Measurements from ENCODE around the gene SNRK.

SNRK gene

GRCh38 chr3:43309372-43310305, 23.3 kb downstream of the SNRK start:
- no peaks in the 10 kb centered on the region for H3K79me2 ChIP-seq (ENCODE audit: low read length)

GRCh38 chr3:43316783-43317460, 30.6 kb downstream of the SNRK start:
- Histone ChIP-seq H3K79me2 (ENCODE audit: low read length) (peaks cover 4% of the 10 kb centered on the region; the same call in 1 of the 2 replicates), H3K4me3 (ENCODE audit: low read length) (no peak overlapping the region), H3K27me3 (ENCODE audit: low read depth, low read length) (no peaks in the 10 kb centered on the region), H3K27ac (ENCODE audit: low read length) (no peak overlapping the region), H3K4me1 (ENCODE audit: low read length) (no peaks in the 10 kb centered on the region), H3K9ac (ENCODE audit: low read length) (no peak overlapping the region), H2AFZ (ENCODE audit: low read depth, low read length) (no peak overlapping the region), H3K9me3 (ENCODE audit: insufficient read depth, low read length) (no peaks in the 10 kb centered on the region), H3K36me3 (replicated peaks; ENCODE audit: low read depth, low read length) (peaks cover 16% of the 10 kb centered on the region), H4K20me1 (ENCODE audit: insufficient read depth, low read length) (0 out of 2 replicates have a peak, but pooled peaks cover 6% of the 10 kb centered on the region), H3K4me2 (ENCODE audit: low read length) (no peak overlapping the region)
- TF ChIP-seq CTCF (IDR thresholded peaks at IDR 0.05; ENCODE audit: low read depth, low read length) (no peak), EZH2phosphoT487 (IDR thresholded peaks at IDR 0.05; ENCODE audit: low read depth) (no peak)

More at GRCh38 chr3:43309372-43310305, 23.3 kb downstream of the SNRK start:
- Histone ChIP-seq H3K4me2 (ENCODE audit: low read length) (no peak overlapping the region), H3K27me3 (ENCODE audit: low read depth, low read length) (no peaks in the 10 kb centered on the region), H3K36me3 (replicated peaks; ENCODE audit: low read depth, low read length) (peaks cover 22% of the 10 kb centered on the region), H3K4me1 (ENCODE audit: low read length) (no peaks in the 10 kb centered on the region), H3K9me3 (ENCODE audit: insufficient read depth, low read length) (no peaks in the 10 kb centered on the region), H4K20me1 (ENCODE audit: insufficient read depth, low read length) (no peaks in the 10 kb centered on the region), H3K4me3 (ENCODE audit: low read length) (no peak overlapping the region), H3K27ac (ENCODE audit: low read length) (no peak overlapping the region), H3K9ac (ENCODE audit: low read length) (no peak overlapping the region), H2AFZ (ENCODE audit: low read depth, low read length) (no peak overlapping the region)
- TF ChIP-seq EZH2phosphoT487 (IDR thresholded peaks at IDR 0.05; ENCODE audit: low read depth) (no peak), CTCF (IDR thresholded peaks at IDR 0.05; ENCODE audit: low read depth, low read length) (no peak)

- Histone ChIP-seq H4K20me1 (ENCODE audit: insufficient read depth, low read length) (0 out of 2 replicates have a peak, but pooled peaks cover 7% of the 10 kb centered on the region), H3K9ac (ENCODE audit: low read length) (no peak overlapping the region), H2AFZ (ENCODE audit: low read depth, low read length) (no peak overlapping the region), H3K4me1 (ENCODE audit: low read length) (no peaks in the 10 kb centered on the region), H3K4me2 (ENCODE audit: low read length) (no peak overlapping the region), H3K27me3 (ENCODE audit: low read depth, low read length) (no peaks in the 10 kb centered on the region), H3K4me3 (ENCODE audit: low read length) (no peak overlapping the region), H3K27ac (ENCODE audit: low read length) (no peak overlapping the region), H3K36me3 (replicated peaks; ENCODE audit: low read depth, low read length) (peaks cover 8% of the 10 kb centered on the region), H3K79me2 (ENCODE audit: low read length) (peaks cover 4% of the 10 kb centered on the region; the same call in 1 of the 2 replicates), H3K9me3 (ENCODE audit: insufficient read depth, low read length) (no peaks in the 10 kb centered on the region)
- TF ChIP-seq CTCF (IDR thresholded peaks at IDR 0.05; ENCODE audit: low read depth, low read length), result no peak
- no peak for TF ChIP-seq EZH2phosphoT487 (IDR thresholded peaks at IDR 0.05; ENCODE audit: low read depth)
Measured at GRCh38 chr3:43317461-43318316, 31.3 kb downstream of the SNRK start.

Measured in OCI-LY3 (cell line).